Common myeloid progenitor, CD34-positive (primary cell): Measurements from ENCODE around the gene PDE4D.

Experiments
- CTCF ChIA-PET: fragments of 350-600 bp; sonication (Branson Sonifier 250); formaldehyde crosslinking; loops from one replicate; lab custom pipeline; 2021; ENCODE audit warnings: antibody characterized with exemption; lab: Charles Lee
- POLR2A ChIA-PET: fragments of 350-600 bp; sonication (Branson Sonifier 250); formaldehyde crosslinking; loops from one replicate; lab custom pipeline; 2021; ENCODE audit warnings: antibody characterized with exemption; lab: Charles Lee
- DNase-seq, 3 donors: peaks; one replicate each; pipeline versions ENCODE4 v3.0.0 to v3.0.0-alpha.2; 2013
- H3K27ac ChIP-seq, 2 experiments: 1 replicate in 1 of 2; 2 replicates in 1 of 2; pipeline ENCODE4 v1.7.0; 2013; ENCODE audit warnings: inconsistent platforms in 2 of 2, low read length in 2 of 2, mild to moderate bottlenecking in 2 of 2, low read depth in 1 of 2, moderate library complexity in 1 of 2; ENCODE audit not compliant: severe bottlenecking in 2 of 2, insufficient read depth in 1 of 2, poor library complexity in 1 of 2
- H3K27me3 ChIP-seq, 5 experiments: replicated peaks in 2 of 5; 1 replicate in 3 of 5; 2 replicates in 2 of 5; pipeline versions ENCODE4 v1.6.1 to v1.7.0; 2013; ENCODE audit warnings: low read length in 4 of 5, mild to moderate bottlenecking in 2 of 5, moderate library complexity in 2 of 5, inconsistent platforms in 1 of 5; ENCODE audit not compliant: insufficient read depth in 5 of 5, control insufficient read depth in 4 of 5
- H3K36me3 ChIP-seq, 4 experiments: 1 replicate in 2 of 4; 2 replicates in 2 of 4; pipeline versions ENCODE4 v1.6.1 to v1.7.0; 2013; ENCODE audit warnings: low read length in 3 of 4, control low read depth in 1 of 4, mild to moderate bottlenecking in 1 of 4; ENCODE audit not compliant: control insufficient read depth in 4 of 4, insufficient read depth in 4 of 4
- H3K4me1 ChIP-seq, 4 experiments: 1 replicate in 3 of 4; 2 replicates in 1 of 4; pipeline versions ENCODE4 v1.6.1 to v1.7.1; 2013; ENCODE audit warnings: low read length in 3 of 4, mild to moderate bottlenecking in 3 of 4, control low read depth in 1 of 4, inconsistent platforms in 1 of 4, moderate library complexity in 1 of 4; ENCODE audit not compliant: control insufficient read depth in 4 of 4, insufficient read depth in 4 of 4; ENCODE audit errors: control extremely low read depth in 1 of 4
- H3K4me3 ChIP-seq, 7 experiments: 1 replicate in 4 of 7; 2 replicates in 3 of 7; pipeline versions ENCODE4 v1.5.1 to v1.7.0; 2013; ENCODE audit warnings: mild to moderate bottlenecking in 7 of 7, low read length in 6 of 7, moderate library complexity in 6 of 7, inconsistent platforms in 2 of 7, low read depth in 2 of 7, control low read depth in 1 of 7; ENCODE audit not compliant: insufficient read depth in 4 of 7, control insufficient read depth in 1 of 7; ENCODE audit errors: extremely low read depth in 1 of 7
- H3K9me3 ChIP-seq, 5 experiments: 1 replicate in 4 of 5; 2 replicates in 1 of 5; pipeline versions ENCODE4 v1.6.1 to v1.7.1; 2013; ENCODE audit warnings: low read length in 4 of 5, mild to moderate bottlenecking in 2 of 5, inconsistent platforms in 1 of 5, low read depth in 1 of 5, moderate library complexity in 1 of 5; ENCODE audit not compliant: control insufficient read depth in 4 of 5, insufficient read depth in 2 of 5; ENCODE audit errors: control extremely low read depth in 1 of 5
- WGBS: methylation state at CpG from one replicate; pipeline ENCODE4 v1.1.5; 2013; ENCODE audit not compliant: insufficient coverage; 5-methylcytosine and 5-hydroxymethylcytosine counted together

Gene PDE4D

GRCh38 chr5:59299006-59299405 lies 594.5 kb downstream of the PDE4D start:
- Histone ChIP-seq H3K27me3 (no peaks in the 10 kb centered on the region), H3K4me1 (peaks cover 2 to 18% (median 3%) of the 10 kb centered on the region in 4 experiments), H3K4me3 (no peak overlapping the region), H3K9me3 (no peaks in the 10 kb centered on the region), H3K27ac (no peak overlapping the region), H3K36me3 (no peaks in the 10 kb centered on the region)
- 93% methylated on average over 2 of the region's 3 CpGs for WGBS
- DNase-seq: no peak
- ChIA-PET CTCF (interaction anchor here (0.7 to 0.8 kb wide), 2 partner anchors 110 to 118 kb away, joined by 3 read pairs; no protein-coding TSS in a partner anchor), POLR2A (no interaction called here)

- ChIA-PET CTCF (no interaction called here), POLR2A (interaction anchor here (0.6 kb wide), 1 partner anchor 42 kb away, joined by 7 read pairs; no protein-coding TSS in a partner anchor)
- WGBS: 100% methylated on average over 1 of the region's 5 CpGs
- peak overlapping the region; percentile 27 to 63 for H3K27ac ChIP-seq
- H3K36me3 ChIP-seq: no peaks in the 10 kb centered on the region
- H3K4me3 ChIP-seq: peak overlapping the region in 6 of 7 experiments; percentile 24 to 67 (median 44)
- peaks cover 2 to 14% (median 3%) of the 10 kb centered on the region in 4 experiments for H3K4me1 ChIP-seq
- peak in 2 of 3 donors; percentile 61 to 63 for DNase-seq
- H3K9me3 ChIP-seq: no peaks in the 10 kb centered on the region
- H3K27me3 ChIP-seq: no peaks in the 10 kb centered on the region
Observed at GRCh38 chr5:59296317-59297264, 596.9 kb downstream of the PDE4D start.

GRCh38 chr5:59293700-59294099 lies 599.8 kb downstream of the PDE4D start:
- no peaks in the 10 kb centered on the region for H3K9me3 ChIP-seq
- H3K36me3 ChIP-seq: no peaks in the 10 kb centered on the region
- CTCF ChIA-PET: no interaction called here
- DNase-seq: no peak
- H3K27me3 ChIP-seq: no peaks in the 10 kb centered on the region
- 91% methylated on average over 4 of the region's 4 CpGs for WGBS
- H3K4me3 ChIP-seq: no peak overlapping the region
- H3K4me1 ChIP-seq: peaks cover 2 to 10% (median 3%) of the 10 kb centered on the region in 4 experiments
- POLR2A ChIA-PET: no interaction called here
- H3K27ac ChIP-seq: no peak overlapping the region

DNA sequence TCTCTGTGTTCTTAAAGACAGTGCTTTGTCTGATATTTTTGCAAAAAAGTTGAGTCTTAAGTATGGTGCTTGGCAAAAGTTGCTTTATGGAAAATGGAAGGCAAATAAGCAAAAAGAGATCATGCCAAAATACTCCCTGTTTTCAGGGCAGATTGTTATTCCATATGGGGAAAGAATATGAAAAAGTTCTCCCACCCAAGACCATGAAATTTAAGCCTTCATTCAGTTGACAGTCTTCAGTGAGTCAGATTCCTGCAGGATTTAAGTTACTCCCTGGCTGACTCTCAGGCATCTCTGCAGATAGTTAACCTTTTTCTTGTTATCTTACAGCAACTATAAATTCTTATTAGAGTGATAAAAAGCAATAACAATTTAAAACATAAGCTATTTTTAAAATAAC lies 601.6 kb downstream of the PDE4D start:
- no peak overlapping the region for H3K27ac ChIP-seq
- POLR2A ChIA-PET: interaction anchor here (0.6 kb wide), 1 partner anchor 977 kb away, joined by 3 read pairs; no protein-coding TSS in a partner anchor
- H3K4me3 ChIP-seq: no peak overlapping the region
- DNase-seq: no peak
- CTCF ChIA-PET: no interaction called here
- H3K4me1 ChIP-seq: peaks cover 0 to 5% (median 3%) of the 10 kb centered on the region in 4 experiments
- H3K36me3 ChIP-seq: no peaks in the 10 kb centered on the region
- H3K27me3 ChIP-seq: no peaks in the 10 kb centered on the region
- no peaks in the 10 kb centered on the region for H3K9me3 ChIP-seq

- no peak overlapping the region for H3K27ac ChIP-seq
- ChIA-PET CTCF (no interaction called here), POLR2A (no interaction called here)
- H3K27me3 ChIP-seq: no peaks in the 10 kb centered on the region
- no peaks in the 10 kb centered on the region for H3K36me3 ChIP-seq
- DNase-seq: no peak
- H3K9me3 ChIP-seq: no peaks in the 10 kb centered on the region
- 100% methylated on average over 1 of the region's 2 CpGs for WGBS
- H3K4me3 ChIP-seq: no peak overlapping the region
- no peaks in the 10 kb centered on the region for H3K4me1 ChIP-seq
Observed at GRCh38 chr5:59287884-59288283, 605.6 kb downstream of the PDE4D start.

- no peaks in the 10 kb centered on the region for H3K36me3 ChIP-seq
- ChIA-PET CTCF (no interaction called here), POLR2A (no interaction called here)
- WGBS: 100% methylated on average over 3 of the region's 3 CpGs
- no peak overlapping the region for H3K27ac ChIP-seq
- no peaks in the 10 kb centered on the region for H3K27me3 ChIP-seq
- no peak overlapping the region for H3K4me3 ChIP-seq
- H3K4me1 ChIP-seq: no peaks in the 10 kb centered on the region
- no peak for DNase-seq
- H3K9me3 ChIP-seq: no peaks in the 10 kb centered on the region
Observed at GRCh38 chr5:59287361-59287760, 606.2 kb downstream of the PDE4D start.

GRCh38 chr5:59286510-59286909 lies 607.0 kb downstream of the PDE4D start:
- Histone ChIP-seq H3K9me3 (no peaks in the 10 kb centered on the region), H3K36me3 (no peaks in the 10 kb centered on the region), H3K27ac (no peak overlapping the region), H3K4me1 (no peaks in the 10 kb centered on the region), H3K27me3 (no peaks in the 10 kb centered on the region), H3K4me3 (no peak overlapping the region)
- WGBS: no CpG with 5 or more reads among the region's 1 CpG
- POLR2A ChIA-PET: no interaction called here
- DNase-seq: no peak
- CTCF ChIA-PET: no interaction called here
